DOHH2 (cell line): ENCODE data around the gene MAL.

Experiments used
- EZH2phosphoT487 ChIP-seq: fragments of 200-600 bp; sonication (generic); IDR thresholded peaks from 2 replicates; pipeline ENCODE4 v1.6.1; 2017; ENCODE audit warnings: borderline replicate concordance, mild to moderate bottlenecking, antibody characterized with exemption, low read length, moderate library complexity, mixed read lengths
- TF ChIP-seq, protein P1 (sequence below): fragments of 200-600 bp; sonication (generic); IDR thresholded peaks from one replicate; pipeline ENCODE4 v1.5.1; 2014; ENCODE audit warnings: antibody characterized with exemption, mild to moderate bottlenecking, low read depth, low read length; ENCODE audit not compliant: poor library complexity, severe bottlenecking

DNA sequence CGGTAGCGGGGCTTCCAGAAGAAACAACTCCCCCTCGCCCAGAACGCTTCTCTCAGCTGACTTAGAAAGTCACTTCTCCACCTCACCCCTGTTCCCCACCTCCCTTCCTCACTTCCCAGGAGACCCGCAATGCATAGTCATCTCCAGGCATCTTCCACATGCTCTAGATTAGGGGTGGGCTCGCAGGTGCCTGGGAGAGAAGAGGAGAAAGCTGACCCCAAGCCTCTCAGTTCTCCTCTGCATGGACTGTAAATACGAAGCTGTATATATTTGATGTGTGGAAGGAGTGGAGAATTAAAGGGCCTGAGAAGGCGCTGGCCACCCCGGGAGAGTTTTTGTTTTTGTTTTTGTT is 1.8 kb downstream of the MAL start:
- TF ChIP-seq, protein P1, sequence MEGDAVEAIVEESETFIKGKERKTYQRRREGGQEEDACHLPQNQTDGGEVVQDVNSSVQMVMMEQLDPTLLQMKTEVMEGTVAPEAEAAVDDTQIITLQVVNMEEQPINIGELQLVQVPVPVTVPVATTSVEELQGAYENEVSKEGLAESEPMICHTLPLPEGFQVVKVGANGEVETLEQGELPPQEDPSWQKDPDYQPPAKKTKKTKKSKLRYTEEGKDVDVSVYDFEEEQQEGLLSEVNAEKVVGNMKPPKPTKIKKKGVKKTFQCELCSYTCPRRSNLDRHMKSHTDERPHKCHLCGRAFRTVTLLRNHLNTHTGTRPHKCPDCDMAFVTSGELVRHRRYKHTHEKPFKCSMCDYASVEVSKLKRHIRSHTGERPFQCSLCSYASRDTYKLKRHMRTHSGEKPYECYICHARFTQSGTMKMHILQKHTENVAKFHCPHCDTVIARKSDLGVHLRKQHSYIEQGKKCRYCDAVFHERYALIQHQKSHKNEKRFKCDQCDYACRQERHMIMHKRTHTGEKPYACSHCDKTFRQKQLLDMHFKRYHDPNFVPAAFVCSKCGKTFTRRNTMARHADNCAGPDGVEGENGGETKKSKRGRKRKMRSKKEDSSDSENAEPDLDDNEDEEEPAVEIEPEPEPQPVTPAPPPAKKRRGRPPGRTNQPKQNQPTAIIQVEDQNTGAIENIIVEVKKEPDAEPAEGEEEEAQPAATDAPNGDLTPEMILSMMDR = no peak
- no peak for TF ChIP-seq EZH2phosphoT487
